Suppressor macrophage treated with lipopolysaccharide for 1 hour (primary cell): Measurements from ENCODE around the gene COL28A1.
"Not testable (repeated sequence)": the region's sequence is repeated elsewhere in the genome, so short reads cannot be mapped to it uniquely, and the experiment has no call there.

Experiments
- DNase-seq, 3 donors: peaks; one replicate each; pipeline ENCODE4 v3.0.0-alpha.2; 2020 to 2022

Gene COL28A1

GRCh38 chr7:7414791-7415603 lies 120.7 kb downstream of the COL28A1 start:
- no peak for DNase-seq

GRCh38 chr7:7408001-7408770 lies 127.5 kb downstream of the COL28A1 start:
- DNase-seq, result no peak

GRCh38 chr7:7405461-7405860 lies 130.2 kb downstream of the COL28A1 start:
- DNase-seq, result no peak

DNA sequence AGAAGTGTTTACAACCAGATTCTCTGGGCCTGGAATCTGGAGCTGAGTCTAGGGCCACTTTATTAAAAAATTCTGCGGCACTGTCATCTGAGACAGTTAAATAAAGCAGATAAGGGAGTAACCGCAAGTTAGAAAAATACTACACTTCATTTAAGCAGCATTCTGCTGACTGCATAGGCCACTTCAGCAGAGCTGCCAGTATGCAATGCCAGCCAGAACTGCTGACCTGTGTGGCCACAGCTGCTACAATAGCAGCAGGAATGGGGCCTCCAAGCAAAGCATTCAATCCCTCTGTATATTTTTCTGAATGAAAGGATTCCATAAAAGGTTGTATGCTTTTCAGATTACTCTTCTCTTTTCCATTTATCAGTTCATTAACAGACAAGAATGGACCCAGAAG lies 136.0 kb downstream of the COL28A1 start:
- DNase-seq, result no peak

DNA sequence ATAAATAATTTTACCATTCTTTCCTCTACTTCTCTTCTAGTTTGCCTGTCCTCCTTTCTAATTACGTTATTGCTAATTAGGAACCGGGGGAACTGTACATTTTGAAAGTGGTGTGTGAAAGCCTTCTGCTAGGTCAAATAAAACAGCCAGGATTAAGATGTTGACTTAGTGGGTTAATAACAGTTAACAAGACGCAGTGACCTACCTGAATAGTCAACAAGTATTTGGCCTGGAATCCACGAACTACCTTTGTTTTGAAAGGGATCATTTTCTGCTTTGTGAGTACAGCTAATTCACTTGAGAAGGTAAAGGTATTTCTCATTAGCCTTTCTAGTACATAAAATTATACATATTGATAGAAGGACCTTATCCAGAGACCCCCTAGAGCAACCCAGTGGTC lies 139.9 kb downstream of the COL28A1 start:
- DNase-seq, result no peak

DNA sequence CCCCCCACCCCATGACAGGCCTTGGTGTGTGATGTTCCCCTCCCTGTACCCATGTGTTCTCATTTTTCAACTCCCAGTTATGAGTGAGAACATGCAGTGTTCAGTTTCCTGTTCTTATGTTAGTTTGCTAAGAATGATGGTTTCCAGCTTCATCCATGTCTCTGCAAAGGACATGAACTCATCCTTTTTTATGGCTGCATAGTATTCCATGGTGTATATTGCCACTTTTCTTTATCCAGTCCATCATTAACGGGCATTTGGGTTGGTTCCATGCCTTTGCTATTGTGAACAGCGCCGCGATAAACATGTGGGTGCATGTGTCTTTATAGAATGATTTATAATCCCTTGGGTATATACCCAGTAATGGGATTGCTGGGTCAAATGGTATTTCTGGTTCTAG lies 147.5 kb downstream of the COL28A1 start:
- not testable (repeated sequence) for DNase-seq

- DNase-seq, result peak; percentile 58 to 89 (median 82)
Measured at GRCh38 chr7:7385421-7385820, 150.3 kb downstream of the COL28A1 start.

GRCh38 chr7:7384228-7384627 lies 151.4 kb downstream of the COL28A1 start:
- DNase-seq, result no peak

- no peak for DNase-seq
Measured at GRCh38 chr7:7375538-7375937, 160.1 kb downstream of the COL28A1 start.

DNA sequence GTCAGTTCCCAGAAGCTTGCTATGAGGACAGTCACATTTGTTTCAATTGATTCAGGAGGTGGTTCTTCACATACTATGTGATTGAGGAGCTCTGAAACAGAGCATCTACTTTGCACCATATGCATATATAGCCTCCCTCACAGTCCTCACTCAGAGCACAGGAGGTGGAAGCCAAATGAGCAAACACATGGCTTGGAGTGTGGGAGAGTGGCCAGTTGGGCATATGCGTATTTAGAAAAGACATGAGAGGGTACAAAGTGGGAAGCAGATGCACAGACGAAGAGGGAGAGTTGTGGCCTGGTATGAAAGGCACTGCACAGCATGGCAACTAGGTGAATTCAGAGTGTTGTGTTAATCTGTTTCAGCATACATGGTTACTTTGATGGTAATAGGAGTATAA lies 165.6 kb downstream of the COL28A1 start:
- DNase-seq, result no peak

DNA sequence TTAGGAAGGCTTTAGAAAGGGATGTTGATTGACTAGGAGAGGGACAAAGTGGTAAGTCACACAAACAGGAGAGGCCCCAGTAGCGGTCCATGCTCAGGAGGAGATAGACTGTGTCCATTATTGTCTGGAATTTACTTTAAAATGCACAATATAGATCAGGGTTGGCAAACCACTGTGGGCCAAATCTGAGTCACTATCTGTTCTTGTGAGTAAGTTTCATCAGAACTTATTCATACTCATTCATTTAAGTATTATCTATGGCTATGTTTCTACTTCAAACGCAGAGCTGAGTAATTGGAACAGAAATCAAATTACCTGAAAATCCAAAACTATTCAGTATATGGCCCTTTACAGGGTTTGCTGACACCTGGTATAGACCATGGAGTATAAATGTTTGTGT lies 166.5 kb downstream of the COL28A1 start:
- DNase-seq, result no peak

GRCh38 chr7:7354674-7355073 lies 181.0 kb downstream of the COL28A1 start:
- DNase-seq, result no peak

GRCh38 chr7:7352845-7353244 lies 182.8 kb downstream of the COL28A1 start:
- DNase-seq, result no peak

DNA sequence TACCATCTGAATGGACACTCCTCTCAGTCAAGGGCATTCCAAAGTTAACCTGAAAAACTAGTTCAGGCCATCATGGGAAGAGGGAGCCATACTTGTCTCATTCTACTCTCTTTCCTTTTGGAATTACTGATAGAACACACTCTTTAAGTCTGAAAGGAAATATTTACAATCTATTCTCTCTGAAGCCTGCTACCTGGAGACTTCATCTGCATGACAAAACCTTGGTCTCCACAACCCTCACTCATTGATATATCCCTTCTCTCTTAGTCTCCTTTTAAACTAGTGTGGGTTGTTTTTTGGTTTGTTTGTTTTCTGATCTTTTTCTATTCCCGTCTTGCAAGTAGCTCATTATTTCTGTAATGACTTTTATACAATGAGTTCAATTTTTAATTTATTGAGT lies 183.8 kb downstream of the COL28A1 start:
- DNase-seq, result no peak

- DNase-seq, result no peak
Measured at GRCh38 chr7:7351156-7351555, 184.5 kb downstream of the COL28A1 start.

DNA sequence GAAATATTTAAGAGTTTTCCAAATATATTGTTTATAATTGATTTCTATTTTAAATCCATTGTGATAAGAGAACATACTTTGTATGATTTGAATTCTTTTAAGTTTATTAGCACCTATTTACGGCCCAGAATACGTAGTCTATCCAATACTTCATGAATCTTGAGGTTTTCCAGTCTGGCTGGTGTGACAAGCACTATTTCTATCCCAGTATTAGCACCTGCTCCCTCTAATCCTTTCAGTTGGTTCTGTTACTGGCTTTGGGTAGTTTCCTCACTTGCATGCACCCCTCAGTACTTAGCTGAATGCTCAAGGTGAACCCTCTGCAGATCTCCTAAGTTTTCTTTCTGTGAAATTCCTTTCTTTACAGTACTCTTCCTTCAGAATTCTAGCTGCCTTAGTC lies 186.5 kb downstream of the COL28A1 start:
- no peak for DNase-seq

- DNase-seq, result no peak
Measured at GRCh38 chr7:7347045-7347444, 188.6 kb downstream of the COL28A1 start.

DNA sequence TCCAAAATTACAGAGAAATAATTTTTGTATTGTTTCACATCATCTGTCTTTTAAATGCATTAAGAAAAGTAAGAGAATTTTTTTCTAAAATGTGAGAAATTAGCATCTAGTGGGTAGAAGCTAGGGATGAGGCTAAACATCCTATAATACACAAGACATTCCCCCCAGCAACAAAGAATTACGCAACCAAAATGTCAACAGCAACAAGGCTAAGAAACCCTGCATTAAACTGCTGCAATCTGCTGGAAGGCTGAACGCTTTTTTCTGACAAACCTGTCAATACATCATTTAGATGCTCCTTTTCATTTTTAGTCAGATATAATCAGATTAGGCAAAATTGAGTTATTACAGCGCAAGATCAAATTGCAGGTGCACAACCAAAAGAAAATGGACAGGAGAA lies 191.1 kb downstream of the COL28A1 start:
- DNase-seq, result no peak

- DNase-seq, result no peak
Measured at GRCh38 chr7:7335909-7336308, 199.8 kb downstream of the COL28A1 start.

GRCh38 chr7:7335215-7335614 lies 200.5 kb downstream of the COL28A1 start:
- peak; percentile 37 to 55 (median 41) for DNase-seq

DNA sequence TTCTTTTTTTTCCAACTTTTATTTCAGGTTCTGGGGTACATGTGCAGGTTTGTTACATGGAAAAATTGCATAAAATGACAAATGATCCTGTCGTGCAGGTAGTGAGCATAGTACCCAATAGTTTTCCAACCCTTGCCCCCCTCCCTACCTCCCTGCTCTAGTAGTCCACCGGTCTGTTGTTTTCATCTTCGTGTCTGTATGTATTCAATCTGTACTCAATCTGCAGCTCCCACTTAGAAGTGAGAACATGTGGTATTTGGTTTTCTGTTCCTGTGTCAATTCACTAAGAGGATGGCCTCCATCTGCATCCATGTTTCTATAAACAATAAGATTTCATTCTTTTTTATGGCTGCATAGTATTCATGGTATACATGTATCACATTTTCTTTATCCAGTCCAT lies 202.1 kb downstream of the COL28A1 start:
- DNase-seq, result no peak

- DNase-seq, result no peak
Measured at GRCh38 chr7:7331523-7331922, 204.2 kb downstream of the COL28A1 start.

DNA sequence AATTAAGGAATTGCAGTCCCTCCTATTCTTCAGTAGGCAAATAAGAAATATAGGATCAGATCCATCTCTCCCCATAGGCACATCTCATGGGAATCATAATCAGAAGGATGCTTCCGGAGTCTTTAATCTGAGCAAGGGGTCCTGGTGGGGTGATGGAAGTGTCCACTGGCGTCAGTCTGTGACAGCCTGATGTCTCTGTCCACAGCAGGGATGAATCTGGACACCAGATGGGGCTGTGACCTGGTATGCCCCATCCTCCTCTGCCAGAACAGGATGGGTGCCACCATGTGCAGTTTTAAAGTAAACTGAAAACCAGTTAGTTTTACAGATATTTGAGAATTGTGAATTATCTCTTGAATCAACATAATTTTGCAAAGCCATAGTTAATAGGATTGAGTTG lies 204.7 kb downstream of the COL28A1 start:
- DNase-seq, result peak in 2 of 3 donors; percentile 2

DNA sequence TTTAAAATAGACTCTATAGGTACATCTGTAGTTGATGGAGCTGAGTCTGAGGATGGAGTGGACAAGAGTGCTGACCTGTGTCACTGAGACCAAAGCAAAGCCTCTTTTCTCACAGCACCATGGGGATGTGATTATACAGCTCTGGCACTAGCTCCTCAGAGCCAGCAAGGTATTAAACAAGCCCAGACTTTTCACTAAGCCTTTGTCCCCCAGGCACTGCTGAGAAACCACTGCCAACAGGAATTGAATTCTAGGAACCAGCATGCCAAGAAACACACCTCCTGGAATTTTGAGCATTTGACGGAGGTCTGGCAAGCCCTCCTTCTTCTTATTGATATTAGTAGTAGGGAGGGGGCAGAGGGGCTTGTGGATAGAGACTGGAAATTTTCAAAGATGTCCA lies 206.3 kb downstream of the COL28A1 start:
- no peak for DNase-seq
